ENCODE measurements around the gene STK17B. TPM values are rescaled to one million over a fixed set of nuclear protein-coding genes. Genes with fewer than 3 reads are reported as not detected.

The STK17B gene
- total RNA-seq, 2 experiments from 2014 or later = 95.0 to 148 TPM

DNA sequence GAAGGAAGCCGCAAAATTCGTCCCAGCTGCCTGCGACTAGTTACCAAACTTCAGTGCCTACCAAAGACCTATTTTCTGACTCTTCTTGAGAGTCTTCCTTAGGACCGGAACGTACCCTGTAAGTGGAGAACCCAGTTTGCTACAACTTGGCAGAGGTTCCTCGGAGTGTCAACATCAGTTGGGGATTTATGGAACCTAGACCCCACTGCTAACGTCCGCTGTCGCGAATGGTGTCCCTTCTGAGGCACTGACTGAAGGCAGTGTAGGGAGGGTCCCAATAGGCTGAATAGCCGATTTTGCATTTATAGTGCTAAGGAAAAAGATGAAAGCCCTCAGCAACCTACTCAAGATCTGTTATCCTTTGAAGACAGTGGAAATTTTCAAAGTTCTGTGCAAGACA, 568 bp upstream of the STK17B start:
- peaks cover 35% of the 10 kb centered on the region for H4K20me1 ChIP-seq (ENCODE audit: insufficient read depth, low read length)
- H3K9me2 ChIP-seq (ENCODE audit: insufficient read depth, low read length) = no peaks in the 10 kb centered on the region
- peak overlapping the region; percentile 97 for H3K4me2 ChIP-seq (ENCODE audit: low read length)
- peak overlapping the region; percentile 98 for H3K4me3 ChIP-seq (ENCODE audit: low read depth, low read length, poor library complexity, severe bottlenecking)
- H3K79me2 ChIP-seq (ENCODE audit: insufficient read depth, low read depth, low read length) = peaks cover 88% of the 10 kb centered on the region
- intact Hi-C loops (cut with micrococcal nuclease; ENCODE audit: unreplicated experiment) = loop anchor here (1.0 to 10.0 kb wide), 5 partner anchors 40 to 1123 kb away; partner anchors contain the start of gene SLC39A10
- POLR2A ChIA-PET = interaction anchor here (0.5 to 10.6 kb wide), 7 partner anchors 9 to 105 kb away, joined by 3 to 226 read pairs (median 6); no protein-coding TSS in a partner anchor
- H3K36me3 ChIP-seq (ENCODE audit: insufficient read depth, low read length) = peaks cover 80% of the 10 kb centered on the region
- H3K4me1 ChIP-seq (ENCODE audit: insufficient read depth, low read length, poor library complexity, severe bottlenecking) = peaks cover 37% of the 10 kb centered on the region
- DNase-seq (ENCODE audit: low spot score) = no peak
- CTCF ChIA-PET (ENCODE audit: unreplicated experiment) = no interaction called here
- peak overlapping the region; percentile 99 for H3K27ac ChIP-seq (ENCODE audit: low read depth, low read length, poor library complexity, severe bottlenecking)
- H2AFZ ChIP-seq (ENCODE audit: low read length) = no peak overlapping the region
- no peak for TF ChIP-seq EZH2phosphoT487 (IDR thresholded peaks at IDR 0.05; ENCODE audit: borderline replicate concordance, low read depth, low read length)
- TF ChIP-seq, protein P1, sequence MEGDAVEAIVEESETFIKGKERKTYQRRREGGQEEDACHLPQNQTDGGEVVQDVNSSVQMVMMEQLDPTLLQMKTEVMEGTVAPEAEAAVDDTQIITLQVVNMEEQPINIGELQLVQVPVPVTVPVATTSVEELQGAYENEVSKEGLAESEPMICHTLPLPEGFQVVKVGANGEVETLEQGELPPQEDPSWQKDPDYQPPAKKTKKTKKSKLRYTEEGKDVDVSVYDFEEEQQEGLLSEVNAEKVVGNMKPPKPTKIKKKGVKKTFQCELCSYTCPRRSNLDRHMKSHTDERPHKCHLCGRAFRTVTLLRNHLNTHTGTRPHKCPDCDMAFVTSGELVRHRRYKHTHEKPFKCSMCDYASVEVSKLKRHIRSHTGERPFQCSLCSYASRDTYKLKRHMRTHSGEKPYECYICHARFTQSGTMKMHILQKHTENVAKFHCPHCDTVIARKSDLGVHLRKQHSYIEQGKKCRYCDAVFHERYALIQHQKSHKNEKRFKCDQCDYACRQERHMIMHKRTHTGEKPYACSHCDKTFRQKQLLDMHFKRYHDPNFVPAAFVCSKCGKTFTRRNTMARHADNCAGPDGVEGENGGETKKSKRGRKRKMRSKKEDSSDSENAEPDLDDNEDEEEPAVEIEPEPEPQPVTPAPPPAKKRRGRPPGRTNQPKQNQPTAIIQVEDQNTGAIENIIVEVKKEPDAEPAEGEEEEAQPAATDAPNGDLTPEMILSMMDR (conservative IDR thresholded peaks at IDR 0.05; ENCODE audit: low read length) = no peak
- no peaks in the 10 kb centered on the region for H3K9me3 ChIP-seq (ENCODE audit: low read length)
- BruUV-seq (replicated peaks) = TSS peak; percentile 77

DNA sequence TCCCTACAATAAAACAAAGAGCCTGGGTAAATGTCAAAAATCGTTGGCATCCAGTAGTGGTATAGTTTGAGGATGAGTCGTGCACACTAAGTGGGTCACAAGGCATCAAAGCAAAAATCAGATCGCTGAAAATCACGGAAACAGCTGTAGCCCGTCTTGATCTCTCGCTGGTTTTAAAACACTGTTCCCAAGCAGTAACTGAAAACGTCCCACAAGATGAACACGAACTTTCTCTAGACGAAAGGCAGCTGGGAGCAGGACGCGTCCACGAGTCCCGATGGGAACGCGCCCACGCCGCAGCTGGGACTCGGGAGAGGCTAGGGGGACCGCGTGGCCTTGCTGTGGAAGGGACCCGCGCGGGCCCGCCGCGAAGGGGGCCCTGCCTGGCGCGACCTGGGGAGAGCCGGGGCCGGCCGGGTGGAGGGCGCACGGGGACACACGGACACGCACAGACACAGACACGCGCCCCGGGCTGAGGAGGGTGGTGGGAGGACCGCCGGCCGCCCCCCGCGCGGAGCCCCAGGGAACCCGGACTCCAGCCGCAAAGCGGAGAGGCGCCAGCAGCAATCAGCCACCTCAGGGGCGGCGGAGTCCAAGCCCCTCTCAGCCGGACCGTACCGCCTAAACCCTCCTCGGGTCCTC, 651 bp downstream of the STK17B start:
- peaks cover 98% of the 10 kb centered on the region for H3K79me2 ChIP-seq (ENCODE audit: insufficient read depth, low read depth, low read length)
- DNase-seq (ENCODE audit: low spot score) = peak; percentile 63
- intact Hi-C loops (cut with micrococcal nuclease; ENCODE audit: unreplicated experiment) = loop anchor here (1.0 to 10.0 kb wide), 5 partner anchors 38 to 1124 kb away; partner anchors contain the start of gene SLC39A10
- H2AFZ ChIP-seq (ENCODE audit: low read length) = no peak overlapping the region
- H3K36me3 ChIP-seq (ENCODE audit: insufficient read depth, low read length) = peaks cover 90% of the 10 kb centered on the region
- ChIA-PET CTCF (ENCODE audit: unreplicated experiment) (interaction anchor here (0.7 kb wide), 1 partner anchor 525 kb away, joined by 6 read pairs; no protein-coding TSS in a partner anchor), POLR2A (interaction anchor here (0.5 to 10.6 kb wide), 18 partner anchors 8 to 1039 kb away, joined by 3 to 226 read pairs (median 6); no protein-coding TSS in a partner anchor)
- H3K4me1 ChIP-seq (ENCODE audit: insufficient read depth, low read length, poor library complexity, severe bottlenecking) = peaks cover 42% of the 10 kb centered on the region
- peaks cover 43% of the 10 kb centered on the region for H4K20me1 ChIP-seq (ENCODE audit: insufficient read depth, low read length)
- H3K27ac ChIP-seq (ENCODE audit: low read depth, low read length, poor library complexity, severe bottlenecking) = peak overlapping the region; percentile 75
- TF ChIP-seq, protein P1 (conservative IDR thresholded peaks at IDR 0.05; ENCODE audit: low read length) = no peak; the same call in 1 of the 2 replicates
- TF ChIP-seq EZH2phosphoT487 (IDR thresholded peaks at IDR 0.05; ENCODE audit: borderline replicate concordance, low read depth, low read length) = no peak
- no peaks in the 10 kb centered on the region for H3K9me2 ChIP-seq (ENCODE audit: insufficient read depth, low read length)
- no peaks in the 10 kb centered on the region for H3K9me3 ChIP-seq (ENCODE audit: low read length)
- no TSS peak for BruUV-seq (replicated peaks)
- H3K4me3 ChIP-seq (ENCODE audit: low read depth, low read length, poor library complexity, severe bottlenecking) = peak overlapping the region; percentile 98
- H3K4me2 ChIP-seq (ENCODE audit: low read length) = peak overlapping the region; percentile 89

DNA sequence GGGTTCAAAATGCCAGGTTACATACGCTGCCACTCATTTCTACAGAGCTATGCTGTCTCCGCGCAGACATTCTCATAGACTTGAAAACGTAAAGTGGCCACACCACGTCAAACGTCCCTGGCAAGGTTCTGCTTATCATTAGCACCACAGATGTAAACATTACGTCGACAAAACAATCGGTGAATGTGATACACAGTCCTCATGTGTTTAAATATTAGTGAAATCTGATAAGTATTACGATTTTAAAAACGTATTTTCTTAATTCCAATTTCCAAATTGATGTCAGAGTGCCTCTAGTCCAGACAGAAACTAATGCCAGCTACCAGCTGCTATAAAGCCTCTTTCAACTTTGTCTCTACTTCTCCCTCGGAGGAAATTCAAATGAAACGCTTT, 1.2 kb downstream of the STK17B start:
- DNase-seq (ENCODE audit: low spot score) = peak; percentile 71
- H3K9me2 ChIP-seq (ENCODE audit: insufficient read depth, low read length) = no peaks in the 10 kb centered on the region
- TF ChIP-seq EZH2phosphoT487 (IDR thresholded peaks at IDR 0.05; ENCODE audit: borderline replicate concordance, low read depth, low read length) = no peak
- TF ChIP-seq, protein P1 (conservative IDR thresholded peaks at IDR 0.05; ENCODE audit: low read length) = no peak
- H3K4me3 ChIP-seq (ENCODE audit: low read depth, low read length, poor library complexity, severe bottlenecking) = peak overlapping the region; percentile 98
- H3K4me2 ChIP-seq (ENCODE audit: low read length) = peak overlapping the region; percentile 89
- no peak overlapping the region for H2AFZ ChIP-seq (ENCODE audit: low read length)
- H3K79me2 ChIP-seq (ENCODE audit: insufficient read depth, low read depth, low read length) = peaks cover 98% of the 10 kb centered on the region
- ChIA-PET CTCF (ENCODE audit: unreplicated experiment) (no interaction called here), POLR2A (interaction anchor here (0.5 to 10.6 kb wide), 14 partner anchors 8 to 116 kb away, joined by 3 to 226 read pairs (median 6); no protein-coding TSS in a partner anchor)
- H3K27ac ChIP-seq (ENCODE audit: low read depth, low read length, poor library complexity, severe bottlenecking) = peak overlapping the region; percentile 75
- H3K9me3 ChIP-seq (ENCODE audit: low read length) = no peaks in the 10 kb centered on the region
- TSS peak; percentile 35 for BruUV-seq (replicated peaks)
- peaks cover 47% of the 10 kb centered on the region for H3K4me1 ChIP-seq (ENCODE audit: insufficient read depth, low read length, poor library complexity, severe bottlenecking)
- peaks cover 47% of the 10 kb centered on the region for H4K20me1 ChIP-seq (ENCODE audit: insufficient read depth, low read length)
- H3K36me3 ChIP-seq (ENCODE audit: insufficient read depth, low read length) = peaks cover 94% of the 10 kb centered on the region
- intact Hi-C loops (cut with micrococcal nuclease; ENCODE audit: unreplicated experiment) = loop anchor here (5.0 to 10.0 kb wide), 4 partner anchors 513 to 1125 kb away; partner anchors contain the start of gene SLC39A10

Data from OCI-LY7 (cell line).